Mesenchymal stem cell (in vitro differentiated cells and primary cell): ENCODE results near the gene MC1R.

Source experiments
- DNase-seq: peaks from one replicate; pipeline ENCODE4 v3.0.0-alpha.2; 2013
- H2AFZ ChIP-seq: one replicate; pipeline ENCODE4 v1.6.1; 2013; ENCODE audit warnings: low read depth, mild to moderate bottlenecking, control low read depth, inconsistent platforms, low read length, moderate library complexity
- H2AK5ac ChIP-seq: 2 replicates; pipeline ENCODE4 v1.6.1; 2013; ENCODE audit warnings: low read length, moderate library complexity, mild to moderate bottlenecking, inconsistent platforms; ENCODE audit not compliant: severe bottlenecking
- H2BK120ac ChIP-seq: one replicate; pipeline ENCODE4 v1.6.1; 2013; ENCODE audit warnings: low read depth, mild to moderate bottlenecking, inconsistent platforms, low read length, moderate library complexity
- H2BK12ac ChIP-seq, 2 experiments: one replicate each; pipeline ENCODE4 v1.6.1; 2013; ENCODE audit warnings: inconsistent platforms in 2 of 2, low read length in 2 of 2, mild to moderate bottlenecking in 2 of 2, moderate library complexity in 2 of 2, control low read depth in 1 of 2
- H2BK15ac ChIP-seq: one replicate; pipeline ENCODE4 v1.6.1; 2013; ENCODE audit warnings: mild to moderate bottlenecking, low read depth, inconsistent platforms; ENCODE audit not compliant: poor library complexity, severe bottlenecking
- H2BK5ac ChIP-seq: 2 replicates; pipeline ENCODE4 v1.6.1; 2013; ENCODE audit warnings: low read depth, mild to moderate bottlenecking, low read length, control low read depth, inconsistent platforms; ENCODE audit not compliant: poor library complexity, severe bottlenecking
- H3K14ac ChIP-seq, 2 experiments: one replicate each; pipeline ENCODE4 v1.6.1; 2013; ENCODE audit warnings: inconsistent platforms in 2 of 2, low read length in 2 of 2, control low read depth in 1 of 2, mild to moderate bottlenecking in 1 of 2, moderate library complexity in 1 of 2
- H3K18ac ChIP-seq, 2 experiments: one replicate each; pipeline ENCODE4 v1.6.1; 2013; ENCODE audit warnings: inconsistent platforms in 2 of 2, low read length in 2 of 2, control low read depth in 1 of 2, low read depth in 1 of 2, mild to moderate bottlenecking in 1 of 2
- H3K23ac ChIP-seq, 2 experiments: one replicate each; pipeline ENCODE4 v1.6.1; 2013; ENCODE audit warnings: inconsistent platforms in 2 of 2, low read length in 2 of 2, mild to moderate bottlenecking in 2 of 2, moderate library complexity in 2 of 2, control low read depth in 1 of 2
- H3K27ac ChIP-seq: 2 replicates; pipeline ENCODE4 v1.5.1; 2013; ENCODE audit warnings: mild to moderate bottlenecking, moderate library complexity, low read length, control low read depth, inconsistent platforms; ENCODE audit not compliant: poor library complexity, severe bottlenecking
- H3K27me3 ChIP-seq, 2 experiments: 2 replicates each; pipeline versions ENCODE4 v1.6.1 to v1.7.0; 2013; ENCODE audit warnings: low read length in 2 of 2, mild to moderate bottlenecking in 2 of 2, moderate library complexity in 2 of 2, control low read depth in 1 of 2, inconsistent platforms in 1 of 2; ENCODE audit not compliant: control insufficient read depth in 1 of 2, insufficient read depth in 1 of 2
- H3K36me3 ChIP-seq, 2 experiments: 2 replicates each; pipeline versions ENCODE4 v1.6.1 to v1.7.0; 2013; ENCODE audit warnings: low read length in 2 of 2, control low read depth in 1 of 2, inconsistent platforms in 1 of 2, low read depth in 1 of 2, mild to moderate bottlenecking in 1 of 2; ENCODE audit not compliant: insufficient read depth in 2 of 2, control insufficient read depth in 1 of 2
- H3K4ac ChIP-seq, 2 experiments: one replicate each; pipeline ENCODE4 v1.6.1; 2013; ENCODE audit warnings: inconsistent platforms in 2 of 2, low read length in 2 of 2, mild to moderate bottlenecking in 2 of 2, moderate library complexity in 2 of 2, control low read depth in 1 of 2, low read depth in 1 of 2
- H3K4me1 ChIP-seq: 2 replicates; pipeline ENCODE4 v1.6.1; 2013; ENCODE audit warnings: low read depth, low read length, control low read depth; ENCODE audit not compliant: control insufficient read depth, insufficient read depth
- H3K4me2 ChIP-seq: 2 replicates; pipeline ENCODE4 v1.6.1; 2013; ENCODE audit warnings: low read length, mild to moderate bottlenecking, inconsistent platforms; ENCODE audit not compliant: poor library complexity, severe bottlenecking
- H3K4me3 ChIP-seq, 2 experiments: 2 replicates each; pipeline versions ENCODE4 v1.5.1 to v1.7.0; 2013; ENCODE audit warnings: low read length in 2 of 2, mild to moderate bottlenecking in 2 of 2, control low read depth in 1 of 2, low read depth in 1 of 2; ENCODE audit not compliant: insufficient read depth in 1 of 2
- H3K79me1 ChIP-seq: replicated peaks from 2 replicates; pipeline ENCODE4 v1.6.1; 2013; ENCODE audit warnings: mild to moderate bottlenecking, control low read depth, low read length, inconsistent platforms; ENCODE audit not compliant: poor library complexity, severe bottlenecking
- H3K9ac ChIP-seq: 2 replicates; pipeline ENCODE4 v1.7.0; 2013; ENCODE audit warnings: mild to moderate bottlenecking, low read length, moderate library complexity
- H3K9me3 ChIP-seq: 2 replicates; pipeline ENCODE4 v1.7.0; 2013; ENCODE audit warnings: mild to moderate bottlenecking, low read length; ENCODE audit not compliant: control insufficient read depth
- H4K8ac ChIP-seq: one replicate; pipeline ENCODE4 v1.6.1; 2013; ENCODE audit warnings: inconsistent platforms, mild to moderate bottlenecking, low read length, moderate library complexity
- H4K91ac ChIP-seq: one replicate; pipeline ENCODE4 v1.6.1; 2013; ENCODE audit warnings: mild to moderate bottlenecking, low read length, inconsistent platforms
- WGBS: methylation state at CpG from one replicate; pipeline ENCODE4 v1.1.7; 2013; ENCODE audit warnings: mixed read lengths; 5-methylcytosine and 5-hydroxymethylcytosine counted together

MC1R gene

GRCh38 chr16:89903908-89904515, 14.7 kb upstream of the MC1R start:
- Histone ChIP-seq H2AFZ (no peak overlapping the region), H3K14ac (no peak overlapping the region), H3K4me2 (no peak overlapping the region), H4K8ac (no peak overlapping the region), H3K79me1 (peaks cover 28% of the 10 kb centered on the region), H3K4me3 (no peak overlapping the region), H2BK12ac (no peak overlapping the region), H3K27ac (no peak overlapping the region), H3K36me3 (peaks cover 75 to 88% of the 10 kb centered on the region in 2 experiments), H3K4ac (no peak overlapping the region), H4K91ac (no peak overlapping the region), H3K9ac (no peak overlapping the region), H3K4me1 (no peaks in the 10 kb centered on the region), H2AK5ac (no peak overlapping the region), H3K18ac (no peak overlapping the region), H2BK5ac (peak overlapping the region; percentile 9), H2BK15ac (no peak overlapping the region), H3K9me3 (no peaks in the 10 kb centered on the region), H3K23ac (no peak overlapping the region), H3K27me3 (no peaks in the 10 kb centered on the region), H2BK120ac (no peak overlapping the region)
- WGBS = 97% methylated on average over 19 of the region's 19 CpGs
- no peak for DNase-seq

GRCh38 chr16:89904606-89905510, 13.8 kb upstream of the MC1R start:
- no peak overlapping the region for H3K14ac ChIP-seq
- 96% methylated on average over 31 of the region's 31 CpGs for WGBS
- no peak overlapping the region for H2AFZ ChIP-seq
- H3K4me2 ChIP-seq = no peak overlapping the region
- no peak overlapping the region for H3K27ac ChIP-seq
- H3K23ac ChIP-seq = no peak overlapping the region
- H3K36me3 ChIP-seq = peaks cover 74 to 87% of the 10 kb centered on the region in 2 experiments
- H2BK120ac ChIP-seq = no peak overlapping the region
- no peak overlapping the region for H3K4ac ChIP-seq
- no peak overlapping the region for H2AK5ac ChIP-seq
- no peak overlapping the region for H3K4me3 ChIP-seq
- H3K18ac ChIP-seq = no peak overlapping the region
- peaks cover 30% of the 10 kb centered on the region for H3K79me1 ChIP-seq
- H4K8ac ChIP-seq = no peak overlapping the region
- H2BK12ac ChIP-seq = no peak overlapping the region
- no peaks in the 10 kb centered on the region for H3K27me3 ChIP-seq
- H3K9ac ChIP-seq = no peak overlapping the region
- no peak overlapping the region for H2BK15ac ChIP-seq
- H4K91ac ChIP-seq = no peak overlapping the region
- DNase-seq = no peak
- no peaks in the 10 kb centered on the region for H3K4me1 ChIP-seq
- H3K9me3 ChIP-seq = no peaks in the 10 kb centered on the region
- H2BK5ac ChIP-seq = no peak overlapping the region

- whole genome bisulfite sequencing = 89% methylated on average over 23 of the region's 23 CpGs
- H2AK5ac ChIP-seq = no peak overlapping the region
- H4K8ac ChIP-seq = no peak overlapping the region
- no peak overlapping the region for H2BK15ac ChIP-seq
- H2BK5ac ChIP-seq = no peak overlapping the region
- peaks cover 3% of the 10 kb centered on the region for H3K4me1 ChIP-seq
- DNase-seq = peak; percentile 24
- H3K4me3 ChIP-seq = no peak overlapping the region
- H3K27ac ChIP-seq = no peak overlapping the region
- H2BK120ac ChIP-seq = no peak overlapping the region
- no peak overlapping the region for H3K9ac ChIP-seq
- peaks cover 71 to 87% of the 10 kb centered on the region in 2 experiments for H3K36me3 ChIP-seq
- no peak overlapping the region for H3K23ac ChIP-seq
- H3K4me2 ChIP-seq = no peak overlapping the region
- no peaks in the 10 kb centered on the region for H3K27me3 ChIP-seq
- no peak overlapping the region for H3K14ac ChIP-seq
- no peak overlapping the region for H2AFZ ChIP-seq
- H3K18ac ChIP-seq = no peak overlapping the region
- no peak overlapping the region for H2BK12ac ChIP-seq
- no peak overlapping the region for H4K91ac ChIP-seq
- no peak overlapping the region for H3K4ac ChIP-seq
- H3K79me1 ChIP-seq = peaks cover 25% of the 10 kb centered on the region
- H3K9me3 ChIP-seq = no peaks in the 10 kb centered on the region
Observed at GRCh38 chr16:89905511-89906139, 13.0 kb upstream of the MC1R start.
